HCT116 (cell line): Measurements from ENCODE around the gene NRXN2. TPM values are rescaled to one million over a fixed set of nuclear protein-coding genes. Genes with fewer than 3 reads are reported as not detected.

Experiments used
- ATAC-seq: fragments of 200-7000 bp; cut with Tn5 transposase; 2 replicates; pipeline ENCODE4 v1.9.1; 2020; ENCODE audit warnings: mild to moderate bottlenecking, moderate library complexity
- BruUV-seq: library from RNA; stranded (reverse); fragments of 400-500 nt; replicated peaks from 2 replicates; lab custom pipeline; 2021; lab: Mats Ljungman, UMichigan
- CTCF ChIA-PET: fragments of 300-600 bp; sonication (Branson Sonifier 250); formaldehyde crosslinking; loops from one replicate; lab custom pipeline; 2021; ENCODE audit warnings: antibody characterized with exemption; lab: Charles Lee
- POLR2A ChIA-PET: fragments of 300-600, 350-600 bp; sonication (Branson Sonifier 250); formaldehyde crosslinking; loops from one replicate; lab custom pipeline; 2021; ENCODE audit warnings: antibody characterized with exemption; lab: Charles Lee
- RAD21 ChIA-PET, 2 experiments: fragments of 300-600 bp; sonication (Branson Sonifier 250); formaldehyde crosslinking; loops; one replicate each; lab custom pipeline; 2023; ENCODE audit warnings: low total read pairs in 2 of 2; ENCODE audit not compliant: uncharacterized antibody in 2 of 2, unreplicated experiment in 2 of 2, low non-redundant PET in 1 of 2; lab: Charles Lee
- DNase-seq: peaks from one replicate; pipeline ENCODE4 v3.0.0-alpha.2; 2010; ENCODE audit warnings: low read depth, low spot score
- H2AFZ ChIP-seq: fragments of 200-600 bp; shearing (Covaris generic), sonication (generic); 2 replicates; pipeline ENCODE4 v1.6.1; 2017; ENCODE audit warnings: low read depth, mixed run types, mixed read lengths, antibody characterized with exemption, low read length; ENCODE audit not compliant: poor library complexity, severe bottlenecking
- H3K27ac ChIP-seq: 2 replicates; pipeline ENCODE4 v1.5.1; 2012; ENCODE audit warnings: low read depth, low read length
- H3K27me3 ChIP-seq: fragments of 200-600 bp; sonication (generic); 2 replicates; pipeline ENCODE4 v1.6.1; 2016; ENCODE audit warnings: mixed run types, low read length, mixed read lengths; ENCODE audit not compliant: insufficient read depth
- H3K36me3 ChIP-seq, 2 experiments: fragments of 200-500 bp in 1 of 2; fragments of 200-600 bp in 1 of 2; sonication (Bioruptor generic) in 1 of 2; sonication (generic) in 1 of 2; 2 replicates each; pipeline versions ENCODE4 v1.5.1 to v1.6.1; 2014 to 2016; ENCODE audit warnings: low read length in 2 of 2, inconsistent platforms in 1 of 2, mixed read lengths in 1 of 2, mixed run types in 1 of 2; ENCODE audit not compliant: insufficient read depth in 2 of 2, control insufficient read depth in 1 of 2
- H3K4me1 ChIP-seq, 2 experiments: fragments of 200-600 bp in 1 of 2; sonication (generic) in 1 of 2; 2 replicates each; pipeline versions ENCODE4 v1.5.1 to v1.6.1; 2012 to 2017; ENCODE audit warnings: low read length in 2 of 2, inconsistent platforms in 1 of 2, mild to moderate bottlenecking in 1 of 2, mixed read lengths in 1 of 2, mixed run types in 1 of 2, moderate library complexity in 1 of 2; ENCODE audit not compliant: insufficient read depth in 2 of 2, control insufficient read depth in 1 of 2
- H3K4me2 ChIP-seq: fragments of 200-600 bp; sonication (generic); 2 replicates; pipeline ENCODE4 v1.6.1; 2017; ENCODE audit warnings: mixed run types, low read length, mixed read lengths
- H3K4me3 ChIP-seq, 2 experiments: fragments of 200-600 bp in 1 of 2; sonication (generic) in 1 of 2; replicated peaks in 1 of 2; 2 replicates each; pipeline ENCODE4 v1.5.1; 2011 to 2016; ENCODE audit warnings: low read length in 2 of 2, control low read depth in 1 of 2, low read depth in 1 of 2, mild to moderate bottlenecking in 1 of 2, mixed read lengths in 1 of 2, mixed run types in 1 of 2
- H3K79me2 ChIP-seq: fragments of 200-600 bp; sonication (generic); 2 replicates; pipeline ENCODE4 v1.6.1; 2017; ENCODE audit warnings: mild to moderate bottlenecking, mixed run types, low read length, moderate library complexity, mixed read lengths; ENCODE audit not compliant: insufficient read depth
- H3K9ac ChIP-seq: fragments of 200-600 bp; sonication (generic); 2 replicates; pipeline ENCODE4 v1.6.1; 2016; ENCODE audit warnings: low read length, mixed read lengths
- H3K9me2 ChIP-seq: fragments of 200-600 bp; sonication (generic), shearing (Covaris generic); 2 replicates; pipeline ENCODE4 v1.6.1; 2017; ENCODE audit warnings: mixed run types, mild to moderate bottlenecking, moderate library complexity; ENCODE audit not compliant: insufficient read depth
- H3K9me3 ChIP-seq, 2 experiments: fragments of 200-500 bp in 1 of 2; fragments of 200-600 bp in 1 of 2; sonication (Bioruptor generic) in 1 of 2; sonication (generic) in 1 of 2; 2 replicates each; pipeline ENCODE4 v1.6.1; 2014 to 2017; ENCODE audit warnings: low read length in 2 of 2, mixed read lengths in 2 of 2, inconsistent platforms in 1 of 2, low read depth in 1 of 2, mild to moderate bottlenecking in 1 of 2, mixed run types in 1 of 2, moderate library complexity in 1 of 2; ENCODE audit not compliant: control insufficient read depth in 1 of 2, insufficient read depth in 1 of 2
- H4K20me1 ChIP-seq: fragments of 200-600 bp; sonication (generic), shearing (Covaris generic); 2 replicates; pipeline ENCODE4 v1.6.1; 2017; ENCODE audit warnings: mixed run types, mild to moderate bottlenecking, moderate library complexity; ENCODE audit not compliant: insufficient read depth
- ATF3 ChIP-seq: IDR thresholded peaks from 2 replicates; pipeline ENCODE4 v1.6.1; 2012
- CBX3 ChIP-seq: IDR thresholded peaks from 2 replicates; pipeline ENCODE4 v1.6.1; 2012; ENCODE audit warnings: low read depth
- CTCF ChIP-seq, 3 experiments: fragments of 200-600 bp in 1 of 3; sonication (generic) in 1 of 3; IDR thresholded peaks in 2 of 3; conservative IDR thresholded peaks in 1 of 3; 2 replicates each; pipeline ENCODE4 v1.5.1; 2012 to 2017; ENCODE audit warnings: low read depth in 2 of 3, low read length in 2 of 3, antibody characterized with exemption in 1 of 3, borderline replicate concordance in 1 of 3, control low read depth in 1 of 3, mild to moderate bottlenecking in 1 of 3, mixed read lengths in 1 of 3, mixed run types in 1 of 3, moderate library complexity in 1 of 3; ENCODE audit not compliant: insufficient read depth in 1 of 3
- EGR1 ChIP-seq: IDR thresholded peaks from 2 replicates; pipeline ENCODE4 v1.6.1; 2012; ENCODE audit warnings: low read depth
- ELF1 ChIP-seq: IDR thresholded peaks from 2 replicates; pipeline ENCODE4 v1.6.1; 2012; ENCODE audit warnings: low read depth, borderline replicate concordance
- EZH2phosphoT487 ChIP-seq: fragments of 200-600 bp; IDR thresholded peaks from 2 replicates; pipeline ENCODE4 v1.6.1; 2018; ENCODE audit warnings: antibody characterized with exemption, borderline replicate concordance
- FOSL1 ChIP-seq: IDR thresholded peaks from 2 replicates; pipeline ENCODE4 v1.6.1; 2012; ENCODE audit warnings: low read depth
- JUND ChIP-seq: IDR thresholded peaks from 2 replicates; pipeline ENCODE4 v1.6.1; 2012
- MAX ChIP-seq: IDR thresholded peaks from 2 replicates; pipeline ENCODE4 v1.6.1; 2012
- POLR2A ChIP-seq: IDR thresholded peaks from 2 replicates; pipeline ENCODE4 v1.7.0; 2011; ENCODE audit warnings: borderline replicate concordance; ENCODE audit not compliant: insufficient read depth, insufficient read length; ENCODE audit errors: extremely low read depth
- POLR2AphosphoS5 ChIP-seq: IDR thresholded peaks from 2 replicates; pipeline ENCODE4 v1.6.1; 2011; ENCODE audit warnings: mild to moderate bottlenecking, low read depth, low read length, moderate library complexity
- REST ChIP-seq: IDR thresholded peaks from 2 replicates; pipeline ENCODE4 v1.6.1; 2012; ENCODE audit warnings: low read depth
- SIN3A ChIP-seq: IDR thresholded peaks from 2 replicates; pipeline ENCODE4 v1.6.1; 2012; ENCODE audit warnings: low read depth
- SP1 ChIP-seq: IDR thresholded peaks from 2 replicates; pipeline ENCODE4 v1.6.1; 2012; ENCODE audit warnings: low read depth
- YY1 ChIP-seq: IDR thresholded peaks from 2 replicates; pipeline ENCODE4 v1.6.1; 2011; ENCODE audit warnings: low read length, low read depth, moderate library complexity, mild to moderate bottlenecking; ENCODE audit not compliant: insufficient replicate concordance; ENCODE audit errors: extremely low read depth
- ZBTB33 ChIP-seq: IDR thresholded peaks from 2 replicates; pipeline ENCODE4 v1.6.1; 2011; ENCODE audit warnings: mild to moderate bottlenecking, low read length, moderate library complexity; ENCODE audit not compliant: insufficient replicate concordance; ENCODE audit errors: extremely low read depth
- ZFX ChIP-seq: fragments of 450-650 bp; IDR thresholded peaks from 2 replicates; pipeline ENCODE4 v1.6.1; 2017
- ZNF274 ChIP-seq: fragments of 200-500 bp; sonication (Bioruptor generic); IDR thresholded peaks from 2 replicates; pipeline ENCODE4 v1.6.1; 2014; ENCODE audit warnings: mild to moderate bottlenecking, low read depth, low read length, inconsistent platforms
- intact Hi-C: fragments of 100-400 bp; cut with micrococcal nuclease; formaldehyde crosslinking; loops from 2 replicates; pipeline ENCODE4 v1.10.0; 2022
- total RNA-seq: library from RNA; stranded (reverse); gene quantifications from one replicate; pipeline ENCODE4 v1.2.1, GENCODE V29; 2021; ENCODE audit not compliant: unreplicated experiment

NRXN2 gene
- total RNA-seq, 1 experiment from 2014 or later = 1.5 TPM

- intact Hi-C loops = loop anchor here (5.0 kb wide), 1 partner anchor 192 kb away; no protein-coding TSS in a partner anchor
Measured at GRCh38 chr11:64744544-64745188, 21.7 kb upstream of the NRXN2 start.

More at GRCh38 chr11:64744544-64745188, 21.7 kb upstream of the NRXN2 start:
- H3K9ac ChIP-seq = no peak overlapping the region
- H3K27ac ChIP-seq = no peak overlapping the region
- ATAC-seq (no peak), DNase-seq (no peak)
- POLR2A ChIA-PET = no interaction called here
- no peaks in the 10 kb centered on the region for H3K36me3 ChIP-seq
- no peak overlapping the region for H3K4me3 ChIP-seq
- CTCF ChIA-PET = no interaction called here
- RAD21 ChIA-PET = no interaction called here
- H3K9me3 ChIP-seq = no peaks in the 10 kb centered on the region
- TF ChIP-seq ZNF274 (no peak), ATF3 (no peak), ELF1 (no peak), FOSL1 (no peak), SP1 (no peak), CBX3 (no peak), POLR2A (no peak), MAX (no peak), YY1 (no peak), JUND (no peak), CTCF (IDR thresholded peaks at IDR 0.05 in 2 of 3, conservative IDR thresholded peaks at IDR 0.05 in 1 of 3; ENCODE audit: borderline replicate concordance in 1 of 3, insufficient read depth in 1 of 3, low read depth in 2 of 3, low read length in 2 of 3) (no peak), ZFX (no peak), REST (no peak), POLR2AphosphoS5 (no peak), SIN3A (no peak), EZH2phosphoT487 (no peak), EGR1 (no peak), ZBTB33 (no peak)
- no peak overlapping the region for H3K4me2 ChIP-seq
- no peaks in the 10 kb centered on the region for H4K20me1 ChIP-seq
- BruUV-seq = no TSS peak
- H3K79me2 ChIP-seq = no peaks in the 10 kb centered on the region
- H3K9me2 ChIP-seq = no peaks in the 10 kb centered on the region
- H2AFZ ChIP-seq = no peak overlapping the region
- no peaks in the 10 kb centered on the region for H3K27me3 ChIP-seq
- H3K4me1 ChIP-seq = peaks cover 7 to 26% of the 10 kb centered on the region in 2 experiments; a peak in 3 of 4 replicates
